Liver (tissue), 9 donors: ENCODE measurements around the gene PNLIPRP2. TPM values are rescaled to one million over a fixed set of nuclear protein-coding genes. Genes with fewer than 3 reads are reported as not detected.

Source experiments
- DNase-seq: peaks from one replicate; pipeline ENCODE4 v3.0.0-alpha.2; 2017; ENCODE audit warnings: low spot score
- H3K27ac ChIP-seq, 2 donors: one replicate each; pipeline ENCODE4 v1.7.0; 2013; ENCODE audit warnings: inconsistent platforms in 2 of 2, low read length in 2 of 2, control low read depth in 1 of 2, low read depth in 1 of 2, mild to moderate bottlenecking in 1 of 2
- H3K27me3 ChIP-seq, 4 donors: one replicate each; pipeline versions ENCODE4 v1.6.1 to v1.7.0; 2013; ENCODE audit warnings: low read length in 3 of 4, inconsistent platforms in 1 of 4, mild to moderate bottlenecking in 1 of 4, moderate library complexity in 1 of 4; ENCODE audit not compliant: control insufficient read depth in 4 of 4, insufficient read depth in 4 of 4
- H3K36me3 ChIP-seq, 4 donors: one replicate each; pipeline versions ENCODE4 v1.6.1 to v1.7.0; 2013; ENCODE audit warnings: low read length in 3 of 4, mild to moderate bottlenecking in 3 of 4, low read depth in 1 of 4, moderate library complexity in 1 of 4; ENCODE audit not compliant: control insufficient read depth in 4 of 4, insufficient read depth in 3 of 4
- H3K4me1 ChIP-seq, 4 donors: one replicate each; pipeline versions ENCODE4 v1.6.1 to v1.7.0; 2013; ENCODE audit warnings: low read length in 3 of 4, mild to moderate bottlenecking in 3 of 4, moderate library complexity in 1 of 4; ENCODE audit not compliant: control insufficient read depth in 4 of 4, insufficient read depth in 4 of 4
- H3K4me3 ChIP-seq, 3 donors: one replicate each; pipeline versions ENCODE4 v1.6.1 to v1.7.0; 2013; ENCODE audit warnings: low read length in 3 of 3, control low read depth in 1 of 3, low read depth in 1 of 3, mild to moderate bottlenecking in 1 of 3
- H3K9ac ChIP-seq, 2 donors: one replicate each; pipeline ENCODE4 v1.7.0; 2013; ENCODE audit warnings: low read length in 2 of 2, mild to moderate bottlenecking in 2 of 2, moderate library complexity in 2 of 2, control low read depth in 1 of 2, low read depth in 1 of 2
- H3K9me3 ChIP-seq, 4 donors: one replicate each; pipeline versions ENCODE4 v1.6.1 to v1.7.0; 2013; ENCODE audit warnings: low read length in 3 of 4; ENCODE audit not compliant: control insufficient read depth in 4 of 4
- ATF3 ChIP-seq: IDR thresholded peaks from 2 replicates; pipeline ENCODE4 v1.6.1; 2016; ENCODE audit warnings: antibody characterized with exemption
- CTCF ChIP-seq: fragments of 150-350 bp; IDR thresholded peaks from 2 replicates; pipeline ENCODE4 v1.5.1; 2017; ENCODE audit warnings: improper control_type of control experiment, low read depth, low read length; ENCODE audit not compliant: missing input control
- FOXA2 ChIP-seq: IDR thresholded peaks from 2 replicates; pipeline ENCODE4 v1.6.1; 2016; ENCODE audit warnings: antibody characterized with exemption
- JUND ChIP-seq, 2 donors: IDR thresholded peaks; 2 replicates each; pipeline ENCODE4 v1.6.1; 2016; ENCODE audit warnings: antibody characterized with exemption in 2 of 2
- MAX ChIP-seq: IDR thresholded peaks from 2 replicates; pipeline ENCODE4 v1.6.1; 2016; ENCODE audit warnings: antibody characterized with exemption
- RAD21 ChIP-seq, 2 donors: IDR thresholded peaks; 2 replicates each; pipeline ENCODE4 v1.6.1; 2016; ENCODE audit warnings: antibody characterized with exemption in 2 of 2, mild to moderate bottlenecking in 2 of 2
- REST ChIP-seq: IDR thresholded peaks from 2 replicates; pipeline ENCODE4 v1.6.1; 2016; ENCODE audit warnings: antibody characterized with exemption, mild to moderate bottlenecking
- SP1 ChIP-seq: IDR thresholded peaks from 2 replicates; pipeline ENCODE4 v1.6.1; 2018; ENCODE audit warnings: antibody characterized with exemption, mild to moderate bottlenecking
- WGBS: extraction: QIAGEN DNeasy Blood & Tissue Kit; methylation state at CpG from one replicate; pipeline ENCODE4 v1.1.7; 2013; 5-methylcytosine and 5-hydroxymethylcytosine counted together
- polyA plus RNA-seq, 2 donors: library from polyadenylated mRNA; stranded (reverse) in 1 of 2; unstranded in 1 of 2; fragments of 200-250 nt in 1 of 2; fragments of >200 nt in 1 of 2; fragmentation: Nextera tagmentation in 1 of 2; extraction: Ambion mirVana in 1 of 2; gene quantifications; one replicate each; pipeline versions ENCODE4 v1.2.1 to v1.2.3, GENCODE V29; 2013 to 2015
- total RNA-seq, 2 donors: library from RNA; depleted of rRNA; stranded (reverse); fragments of >200 nt; gene quantifications; one replicate each; pipeline ENCODE4 v1.2.3, GENCODE V29; 2014
- TF ChIP-seq, protein P1 (sequence below): IDR thresholded peaks from 2 replicates; pipeline ENCODE4 v1.6.1; 2016; ENCODE audit warnings: antibody characterized with exemption
- donor health status: healthy.
- donor health status: healthy.
- donor health status: healthy.
- donor health status: healthy.
- donor health status: healthy.

Gene PNLIPRP2
- total and polyA plus RNA-seq, 4 donors: not detected

GRCh38 chr10:116626815-116627214, 6.1 kb downstream of the PNLIPRP2 start:
- Histone ChIP-seq H3K27me3 (peaks cover 0 to 12% (median 2%) of the 10 kb centered on the region in 4 donors), H3K4me3 (no peak overlapping the region), H3K9ac (no peak overlapping the region), H3K27ac (no peak overlapping the region), H3K36me3 (no peaks in the 10 kb centered on the region), H3K4me1 (peaks cover 0 to 5% (median 0%) of the 10 kb centered on the region in 4 donors), H3K9me3 (no peaks in the 10 kb centered on the region)
- DNase-seq: no peak
- 55% methylated on average over 9 of the region's 9 CpGs for WGBS
- TF ChIP-seq JUND (IDR thresholded peaks at IDR 0.05) (no peak), SP1 (no peak)

GRCh38 chr10:116627386-116627933, 6.7 kb downstream of the PNLIPRP2 start:
- H3K36me3 ChIP-seq: no peaks in the 10 kb centered on the region
- whole genome bisulfite sequencing: 10% methylated on average over 49 of the region's 49 CpGs
- peaks cover 0 to 12% (median 2%) of the 10 kb centered on the region in 4 donors for H3K27me3 ChIP-seq
- peak overlapping the region in 1 of 3 donors; percentile 14 for H3K4me3 ChIP-seq
- H3K4me1 ChIP-seq: peaks cover 0 to 5% (median 0%) of the 10 kb centered on the region in 4 donors
- H3K9ac ChIP-seq: no peak overlapping the region
- no peak for TF ChIP-seq MAX
- no peak for TF ChIP-seq FOXA2
- TF ChIP-seq CTCF: peak; percentile 16
- TF ChIP-seq RAD21 (IDR thresholded peaks at IDR 0.05): peak in 1 of 2 donors; percentile 11
- TF ChIP-seq SP1: no peak
- TF ChIP-seq ATF3: no peak
- no peak for TF ChIP-seq REST
- TF ChIP-seq, protein P1, sequence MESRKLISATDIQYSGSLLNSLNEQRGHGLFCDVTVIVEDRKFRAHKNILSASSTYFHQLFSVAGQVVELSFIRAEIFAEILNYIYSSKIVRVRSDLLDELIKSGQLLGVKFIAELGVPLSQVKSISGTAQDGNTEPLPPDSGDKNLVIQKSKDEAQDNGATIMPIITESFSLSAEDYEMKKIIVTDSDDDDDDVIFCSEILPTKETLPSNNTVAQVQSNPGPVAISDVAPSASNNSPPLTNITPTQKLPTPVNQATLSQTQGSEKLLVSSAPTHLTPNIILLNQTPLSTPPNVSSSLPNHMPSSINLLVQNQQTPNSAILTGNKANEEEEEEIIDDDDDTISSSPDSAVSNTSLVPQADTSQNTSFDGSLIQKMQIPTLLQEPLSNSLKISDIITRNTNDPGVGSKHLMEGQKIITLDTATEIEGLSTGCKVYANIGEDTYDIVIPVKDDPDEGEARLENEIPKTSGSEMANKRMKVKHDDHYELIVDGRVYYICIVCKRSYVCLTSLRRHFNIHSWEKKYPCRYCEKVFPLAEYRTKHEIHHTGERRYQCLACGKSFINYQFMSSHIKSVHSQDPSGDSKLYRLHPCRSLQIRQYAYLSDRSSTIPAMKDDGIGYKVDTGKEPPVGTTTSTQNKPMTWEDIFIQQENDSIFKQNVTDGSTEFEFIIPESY: no peak
- DNase-seq: no peak
- no peak overlapping the region for H3K27ac ChIP-seq
- H3K9me3 ChIP-seq: no peaks in the 10 kb centered on the region
